Activated CD8-positive, alpha-beta memory T cell treated with anti-CD3 and anti-CD28 coated beads, Interleukin-2, amount 50 U/mL, for 48 hours (primary cell): ENCODE data around the gene IL17RA.
A peak's percentile ranks its signal among the peaks of the same experiment; 100 is the strongest.
"Not testable (repeated sequence)": the region's sequence is repeated elsewhere in the genome, so short reads cannot be mapped to it uniquely, and the experiment has no call there.

Source experiments
- DNase-seq: peaks from one replicate; pipeline ENCODE4 v3.0.0-alpha.2; 2020

IL17RA gene

GRCh38 chr22:17084554-17085276, at the start of gene IL17RA:
IL17RA (plus strand) TSS chr22:17085000; CDS start chr22:17085092, 92 bp downstream.
- peak; percentile 94 for DNase-seq

GRCh38 chr22:17035246-17035645, 49.6 kb upstream of the IL17RA start:
- no peak for DNase-seq

DNA sequence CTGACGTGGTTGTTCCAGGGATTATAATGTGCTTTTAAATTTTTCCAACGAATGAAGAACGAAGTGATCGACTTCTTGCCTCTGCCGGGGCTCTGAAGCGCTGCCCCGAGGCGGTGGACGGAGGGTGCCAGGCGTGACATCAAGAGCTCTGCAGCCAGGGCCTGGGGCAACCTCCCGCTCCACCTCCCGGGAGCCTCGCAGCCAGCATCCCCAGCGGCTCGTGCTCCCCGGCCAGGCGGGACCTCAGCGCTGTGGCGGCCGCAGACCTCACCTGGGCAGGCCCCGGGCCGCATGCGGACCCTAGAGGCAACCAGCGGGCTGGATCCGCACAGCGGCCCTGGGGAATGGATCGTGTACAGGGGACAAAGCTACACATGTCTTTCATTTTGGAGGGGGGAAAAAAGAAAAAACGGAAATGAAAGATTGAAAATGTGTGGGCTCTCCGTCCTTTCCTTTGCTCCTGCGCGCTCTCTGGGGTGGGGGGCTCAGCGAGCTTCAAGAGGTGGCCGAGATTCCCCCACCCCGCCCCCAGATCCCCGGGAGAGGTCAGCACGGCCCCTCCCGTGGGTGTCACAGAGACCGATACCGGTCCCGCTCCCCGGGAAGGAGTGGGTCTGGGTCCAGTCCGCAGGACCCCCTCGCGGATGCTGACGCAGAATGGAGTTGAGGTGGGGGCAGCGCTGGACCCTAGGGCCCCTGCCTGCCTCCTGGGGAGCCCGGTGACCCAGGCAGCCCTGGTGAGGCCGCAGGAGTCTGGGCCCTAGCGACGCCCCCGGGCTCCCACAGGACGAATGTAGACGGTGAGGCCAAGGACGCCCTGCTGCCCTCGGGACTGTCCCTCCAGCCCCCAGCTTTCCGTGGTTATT, 48.6 kb upstream of the IL17RA start:
- DNase-seq, result not testable (repeated sequence)

DNA sequence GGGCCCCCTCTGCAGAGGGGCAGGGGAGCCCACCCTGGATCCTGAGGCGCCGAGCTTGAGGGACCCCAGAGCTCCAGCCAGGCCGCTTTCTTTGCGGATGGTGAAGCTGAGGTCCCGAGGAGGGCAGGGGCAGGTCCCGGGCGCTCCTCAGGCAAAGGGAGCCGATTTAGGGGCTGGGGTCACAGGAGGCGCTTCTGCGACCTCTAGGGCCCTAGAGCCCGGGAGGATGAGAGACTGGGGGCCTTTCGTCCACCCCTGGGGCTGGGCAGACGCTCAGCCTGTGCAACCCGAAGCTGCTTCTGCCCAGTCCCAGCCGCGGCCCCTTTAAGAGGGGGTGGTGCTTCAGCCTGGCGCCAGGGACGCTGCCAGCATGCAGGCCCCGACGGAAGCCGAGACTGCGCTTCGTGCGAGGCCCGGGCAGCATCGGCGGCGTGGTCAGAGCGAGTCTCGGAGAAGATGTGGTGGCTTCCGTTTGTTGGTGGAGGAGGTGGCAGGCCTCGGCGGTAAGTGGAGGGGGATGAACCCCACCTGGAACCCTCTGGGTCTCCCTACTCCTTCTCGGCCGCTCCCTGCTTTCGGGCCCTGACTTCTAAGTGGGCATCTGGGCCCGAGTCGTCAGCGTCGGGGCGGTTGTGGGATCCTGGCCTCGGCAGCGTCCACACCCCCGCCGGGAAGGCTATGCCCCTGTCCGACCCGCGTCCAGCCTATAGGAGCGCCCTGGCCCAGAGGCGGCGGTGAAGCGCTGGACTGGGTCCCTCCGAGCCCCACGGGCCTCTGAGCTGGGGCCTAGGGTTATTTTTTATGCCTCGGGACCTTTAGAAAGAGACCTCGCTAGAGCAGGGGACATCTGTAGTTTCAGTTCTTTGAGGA, 47.7 kb upstream of the IL17RA start:
- not testable (repeated sequence) for DNase-seq

DNA sequence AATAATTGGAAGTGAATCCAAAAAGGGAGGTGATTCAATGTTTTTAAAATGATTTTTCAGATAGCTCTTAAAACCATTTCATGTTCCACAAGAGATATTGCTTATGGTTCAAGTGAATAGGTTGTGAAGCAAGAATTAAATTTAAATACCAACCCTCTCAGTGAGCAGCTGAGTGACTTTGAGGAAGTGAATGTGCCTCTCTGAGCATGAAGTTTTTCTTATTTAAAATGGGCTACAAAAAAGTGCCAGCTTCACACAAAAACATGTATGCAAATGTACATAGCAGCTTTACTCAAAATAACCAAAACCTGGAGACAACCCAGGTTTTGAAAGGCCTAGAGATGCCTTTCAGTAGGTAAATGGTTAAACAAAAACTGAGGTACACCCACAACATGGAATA, 41.3 kb upstream of the IL17RA start:
- no peak for DNase-seq

GRCh38 chr22:17046566-17047348, 38.0 kb upstream of the IL17RA start:
- no peak for DNase-seq

- no peak for DNase-seq
Measured at GRCh38 chr22:17047656-17048055, 37.1 kb upstream of the IL17RA start.

DNA sequence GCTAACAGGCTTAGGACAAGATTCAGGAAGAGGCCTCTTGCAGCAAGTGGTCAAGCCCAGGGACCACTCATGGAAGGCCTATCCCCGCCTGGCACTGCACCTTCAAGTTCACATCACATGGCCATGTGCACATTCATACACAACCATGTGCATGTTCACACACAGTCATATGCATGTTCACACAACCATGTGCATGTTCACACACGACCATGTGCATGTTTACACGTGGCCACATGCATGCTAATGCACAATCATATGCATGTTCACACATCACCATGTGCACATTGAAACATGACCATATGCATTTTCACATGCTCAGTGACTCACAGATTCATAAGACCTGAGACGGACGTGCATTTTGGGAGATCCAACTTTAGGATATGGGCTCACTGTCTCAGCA, 28.7 kb upstream of the IL17RA start:
- no peak for DNase-seq

DNA sequence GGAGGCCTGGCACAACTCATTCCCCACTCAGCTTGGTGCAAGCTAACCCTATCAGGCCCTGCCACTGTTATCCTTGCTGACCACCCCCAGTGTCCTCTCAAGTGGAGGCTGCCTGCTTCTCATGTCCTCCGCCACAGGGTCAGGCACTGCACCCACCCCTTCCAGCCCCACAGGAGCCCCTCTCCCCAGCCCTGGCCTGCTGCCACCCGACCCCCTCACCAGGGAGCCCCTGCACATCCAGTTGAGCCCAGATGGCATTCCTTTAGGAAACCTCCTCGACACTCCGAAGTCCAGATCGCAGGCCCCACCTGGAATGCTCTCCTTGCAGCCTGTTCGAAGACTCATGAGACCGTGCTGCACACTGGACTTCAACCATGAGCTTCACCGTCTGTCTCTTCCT, 28.0 kb upstream of the IL17RA start:
- no peak for DNase-seq

DNA sequence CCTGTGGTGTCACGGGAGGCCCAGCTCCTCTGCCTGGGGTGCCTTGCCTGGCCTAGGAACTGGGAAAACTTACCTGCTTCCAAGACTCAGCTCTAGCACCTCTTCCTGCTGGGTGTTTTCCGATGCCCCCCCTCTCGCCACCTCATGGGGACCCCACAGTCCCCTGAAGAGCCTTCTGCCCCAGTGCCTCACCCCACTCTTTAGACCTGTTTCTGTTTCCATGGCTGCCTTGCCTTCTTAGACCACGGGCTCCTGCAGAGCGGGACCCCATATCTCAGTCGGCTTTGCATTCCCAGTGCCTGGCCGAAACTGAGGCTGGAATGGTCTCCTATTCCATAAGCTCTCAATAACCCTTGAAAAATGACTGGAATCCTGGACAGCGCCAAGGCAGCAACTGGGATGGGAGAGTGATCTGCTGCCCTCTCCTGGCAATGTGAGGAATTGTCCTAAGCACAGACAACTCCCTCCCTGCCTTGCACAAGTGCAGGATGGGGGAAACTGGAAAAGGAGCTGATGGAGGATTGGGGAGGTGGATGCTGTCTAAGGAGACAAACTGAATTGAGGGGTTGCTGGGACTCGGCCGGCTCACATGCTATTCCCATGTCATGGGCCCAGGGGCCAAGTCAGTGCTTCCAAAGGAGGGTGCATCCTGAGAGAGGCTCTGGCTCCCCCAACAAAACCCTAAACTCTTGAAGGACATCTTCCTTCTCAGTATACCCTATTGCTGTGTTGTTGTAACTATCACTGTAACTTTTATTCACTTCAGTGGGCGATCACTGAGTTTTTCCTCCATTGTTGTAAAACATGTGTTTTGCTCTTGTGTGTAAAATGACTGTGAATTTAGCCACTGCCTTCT, 26.6 kb upstream of the IL17RA start:
- peak; percentile 72 for DNase-seq

- no peak for DNase-seq
Measured at GRCh38 chr22:17060126-17060525, 24.7 kb upstream of the IL17RA start.

DNA sequence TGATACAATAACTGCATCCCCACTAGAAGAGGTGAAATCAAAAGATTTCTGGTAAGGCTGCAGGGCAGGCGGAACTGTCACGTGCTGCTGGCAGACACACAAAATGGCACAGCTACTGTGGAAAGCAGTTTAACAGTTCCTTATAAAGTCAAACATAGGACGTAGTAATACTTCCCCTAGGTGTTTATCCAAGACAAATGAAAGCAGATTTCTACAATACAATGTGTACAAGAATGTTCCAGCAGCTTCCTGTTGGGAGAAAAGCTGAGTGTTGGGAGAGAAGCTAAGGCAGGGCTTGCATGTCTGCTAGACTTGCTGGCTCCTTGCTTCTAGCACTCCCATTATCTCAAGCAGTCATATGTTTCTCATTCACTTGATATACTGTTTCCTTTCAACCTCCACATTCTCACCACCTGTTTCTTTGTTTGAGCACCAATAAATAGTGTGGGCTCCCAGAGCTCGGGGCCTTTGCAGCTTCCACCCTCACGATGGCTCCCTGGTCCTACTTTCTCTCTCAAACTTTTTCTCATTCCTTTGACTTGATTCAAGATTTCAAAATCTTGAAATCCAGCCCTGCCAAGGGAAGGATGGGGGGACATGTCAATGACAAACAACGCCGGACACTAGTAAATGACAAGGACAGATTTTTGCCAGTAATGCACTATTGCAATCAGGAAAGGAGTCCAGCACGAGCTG, 21.2 kb upstream of the IL17RA start:
- DNase-seq, result no peak

DNA sequence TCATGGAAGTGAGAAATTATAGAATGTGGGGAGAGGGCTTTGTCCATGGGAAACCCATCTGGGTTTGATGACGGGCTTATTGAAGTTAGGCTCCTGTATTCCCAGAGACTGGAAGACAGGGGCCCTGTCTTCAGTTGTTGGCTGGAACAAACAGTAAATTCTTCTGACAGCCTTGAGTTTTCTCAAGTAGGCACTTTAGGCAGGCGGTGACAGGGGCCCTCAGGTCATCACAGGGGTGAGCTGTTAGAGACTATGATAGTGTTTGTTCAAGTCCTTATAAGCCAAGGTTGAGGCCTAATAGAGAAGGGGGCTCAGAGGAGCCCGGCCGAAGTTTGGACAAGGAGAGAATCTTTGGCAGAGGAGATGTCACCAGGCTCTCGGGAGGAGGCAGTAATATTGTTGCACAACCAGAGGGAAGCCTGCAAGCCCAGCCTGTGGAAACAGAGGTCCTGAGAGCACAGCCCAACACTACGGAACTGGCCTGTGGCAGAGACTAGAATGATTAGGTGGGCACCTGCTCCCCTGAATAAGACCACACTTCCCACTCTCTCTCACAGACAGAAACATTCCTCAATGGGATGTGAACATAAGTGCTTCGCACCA, 20.2 kb upstream of the IL17RA start:
- no peak for DNase-seq

DNA sequence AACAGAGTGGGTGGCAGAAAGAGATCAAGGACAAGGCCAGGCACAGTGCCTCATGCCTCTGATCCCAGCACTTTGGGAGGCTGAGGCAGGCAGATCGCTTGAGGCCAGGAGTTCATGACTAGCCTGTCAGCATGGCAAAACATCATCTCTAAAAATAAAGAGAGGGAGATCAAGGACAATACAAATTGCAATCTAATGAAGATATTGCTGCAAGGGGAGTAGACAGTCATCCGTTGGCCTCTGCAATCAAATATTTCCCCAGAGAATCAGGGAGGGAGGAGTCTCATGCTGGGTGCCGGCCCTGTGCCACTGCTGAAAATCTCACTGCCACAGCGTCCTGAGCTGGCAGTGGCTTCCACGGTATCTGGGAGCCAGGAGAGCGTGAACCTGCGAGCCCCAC, 19.4 kb upstream of the IL17RA start:
- no peak for DNase-seq

DNA sequence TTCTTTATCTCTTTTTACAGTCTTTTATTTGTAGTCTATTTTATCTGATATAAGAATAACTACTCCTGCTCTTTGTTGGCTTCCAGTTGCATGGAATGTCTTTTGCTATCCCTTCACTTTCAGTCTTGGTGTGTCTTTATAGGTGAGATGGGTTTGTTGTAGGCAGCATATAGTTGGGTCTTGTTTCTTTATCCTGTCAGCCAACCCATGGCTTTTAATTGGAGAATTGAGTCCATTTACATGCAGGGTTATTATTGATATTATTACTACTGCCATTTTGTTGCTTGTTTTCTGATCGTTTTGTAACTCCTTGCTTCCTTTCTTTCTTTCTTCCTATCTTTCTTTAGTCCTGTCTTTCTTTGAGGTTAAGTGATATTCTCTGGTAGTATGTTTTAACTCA, 11.9 kb upstream of the IL17RA start:
- no peak for DNase-seq

DNA sequence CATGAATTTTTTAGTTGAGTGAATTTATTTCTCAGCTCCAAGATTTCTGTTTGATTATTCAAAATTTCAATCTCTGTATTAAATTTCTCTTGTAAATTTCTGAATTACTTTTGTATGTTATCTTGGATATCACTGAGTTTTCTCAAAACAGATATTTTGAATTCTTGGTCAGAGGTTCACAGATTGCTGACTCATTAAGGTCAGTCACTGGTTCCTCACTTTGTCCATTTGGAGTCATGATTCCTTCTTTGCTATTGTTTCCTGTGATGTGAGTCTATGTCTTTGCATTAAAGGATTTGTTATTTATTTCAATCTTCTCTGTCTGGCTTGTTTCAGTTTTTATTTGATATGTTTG, 10.2 kb upstream of the IL17RA start:
- no peak for DNase-seq

GRCh38 chr22:17077255-17077654, 7.5 kb upstream of the IL17RA start:
- DNase-seq, result no peak

DNA sequence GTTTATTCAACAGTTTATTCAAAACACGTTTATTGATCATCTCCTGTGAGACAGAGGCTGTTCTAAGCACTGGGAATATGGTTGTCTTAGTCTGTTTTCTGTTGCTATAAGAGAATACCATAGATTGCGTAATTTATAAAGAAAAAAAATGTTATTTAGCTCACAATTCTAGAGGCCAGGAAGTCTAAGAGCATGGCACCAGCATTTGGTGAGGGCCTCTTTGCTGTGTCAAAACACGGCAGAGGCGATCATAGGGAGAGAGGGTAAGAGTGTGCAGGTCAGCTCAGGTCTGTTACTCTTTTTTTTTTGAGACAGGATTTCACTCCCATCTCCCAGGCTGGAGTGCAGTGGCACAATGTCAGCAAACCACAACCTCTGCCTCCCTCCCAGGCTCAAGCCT, 5.2 kb upstream of the IL17RA start:
- peak; percentile 29 for DNase-seq

DNA sequence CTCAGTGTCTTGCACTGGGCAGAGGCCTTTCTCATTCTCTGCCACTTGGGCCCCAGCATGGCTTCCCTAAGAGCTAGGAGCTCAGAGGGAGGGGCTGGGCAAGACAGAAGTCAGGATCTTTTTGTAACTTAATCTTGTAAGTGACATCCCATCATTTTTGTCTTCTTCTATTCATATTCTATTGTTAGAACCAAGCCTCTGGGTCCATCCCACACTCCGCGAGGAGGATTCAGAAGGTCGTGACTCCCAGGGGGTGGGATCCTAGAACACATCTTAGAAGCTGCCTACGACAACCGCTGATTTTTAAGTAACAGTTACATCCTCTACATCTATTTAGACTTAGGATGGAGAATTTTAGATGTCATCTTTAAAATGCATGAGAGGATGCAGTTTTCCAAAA, 1.5 kb upstream of the IL17RA start:
- peak; percentile 36 for DNase-seq

DNA sequence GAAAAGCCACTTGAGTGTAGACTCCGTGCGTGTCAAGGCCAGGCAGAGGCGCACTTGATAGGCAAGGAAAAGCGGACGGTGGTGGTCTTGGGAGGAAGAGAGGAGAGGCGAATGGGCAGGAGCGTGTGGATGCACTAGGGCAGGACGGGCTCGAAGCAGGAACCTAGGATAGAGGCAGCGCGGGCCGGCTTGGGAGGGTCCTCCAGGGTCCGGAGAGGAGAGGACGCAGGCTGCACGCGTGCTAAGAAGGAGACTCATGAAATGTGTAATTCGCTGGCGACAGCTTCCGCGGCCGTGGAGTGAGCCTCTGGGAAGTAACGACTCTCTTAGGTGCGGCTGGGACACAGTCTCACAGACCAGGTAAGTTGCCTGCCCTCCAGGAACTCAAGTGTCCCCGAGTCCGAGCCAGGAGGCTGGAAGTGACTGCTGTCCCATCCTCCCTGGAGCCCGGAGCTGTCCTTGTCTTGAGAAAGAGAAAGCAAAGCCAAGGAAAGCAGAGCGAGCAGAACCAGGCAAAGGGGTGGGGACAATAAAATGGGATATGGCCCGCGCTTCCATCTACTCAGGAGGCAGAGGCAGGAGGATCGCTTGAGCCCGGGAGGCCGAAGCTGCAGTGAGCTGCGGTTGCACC, 874 bp upstream of the IL17RA start:
- DNase-seq, result peak; percentile 53
